Measurements from ENCODE around the gene C6. TPM values are rescaled to one million over a fixed set of nuclear protein-coding genes. Genes with fewer than 3 reads are reported as not detected.

C6 gene
- total and polyA plus RNA-seq, 2 of the 13 experiments (the other 11 are each of a cell fraction or from before 2014, with no cell fraction given): 0.28 to 4.7 TPM

- H3K4me1 ChIP-seq (ENCODE audit: insufficient read depth, low read length): 0 out of 2 replicates have a peak, but pooled peaks cover 6% of the 10 kb centered on the region
- POLR2A ChIA-PET: no interaction called here
- no peak for FAIRE-seq
- no peak for TF ChIP-seq MTF1 (CRISPR knock-in tag; IDR thresholded peaks at IDR 0.05)
- TF ChIP-seq, protein P1, sequence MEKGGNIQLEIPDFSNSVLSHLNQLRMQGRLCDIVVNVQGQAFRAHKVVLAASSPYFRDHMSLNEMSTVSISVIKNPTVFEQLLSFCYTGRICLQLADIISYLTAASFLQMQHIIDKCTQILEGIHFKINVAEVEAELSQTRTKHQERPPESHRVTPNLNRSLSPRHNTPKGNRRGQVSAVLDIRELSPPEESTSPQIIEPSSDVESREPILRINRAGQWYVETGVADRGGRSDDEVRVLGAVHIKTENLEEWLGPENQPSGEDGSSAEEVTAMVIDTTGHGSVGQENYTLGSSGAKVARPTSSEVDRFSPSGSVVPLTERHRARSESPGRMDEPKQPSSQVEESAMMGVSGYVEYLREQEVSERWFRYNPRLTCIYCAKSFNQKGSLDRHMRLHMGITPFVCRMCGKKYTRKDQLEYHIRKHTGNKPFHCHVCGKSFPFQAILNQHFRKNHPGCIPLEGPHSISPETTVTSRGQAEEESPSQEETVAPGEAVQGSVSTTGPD (CRISPR knock-in tag; IDR thresholded peaks at IDR 0.05): no peak
- TF ChIP-seq ZBTB21 (CRISPR knock-in tag; IDR thresholded peaks at IDR 0.05): no peak
- TF ChIP-seq RARG (CRISPR knock-in tag; IDR thresholded peaks at IDR 0.05; ENCODE audit: low read depth): no peak
- TF ChIP-seq ONECUT2 (CRISPR knock-in tag; IDR thresholded peaks at IDR 0.05): no peak
- no peak for TF ChIP-seq NR2C2 (CRISPR knock-in tag; IDR thresholded peaks at IDR 0.05; ENCODE audit: borderline replicate concordance)
- TF ChIP-seq USF2 (IDR thresholded peaks at IDR 0.05; ENCODE audit: low read depth, low read length): no peak
- TF ChIP-seq USF2 (CRISPR knock-in tag; IDR thresholded peaks at IDR 0.05; ENCODE audit: borderline replicate concordance): peak; percentile 32; the same call in 1 of the 2 replicates
- no peak for TF ChIP-seq ZNF33A (CRISPR knock-in tag; IDR thresholded peaks at IDR 0.05; ENCODE audit: borderline replicate concordance)
- no peak for TF ChIP-seq SALL1 (CRISPR knock-in tag; IDR thresholded peaks at IDR 0.05)
- no peak for TF ChIP-seq IKZF5 (CRISPR knock-in tag; IDR thresholded peaks at IDR 0.05)
- TF ChIP-seq ZNF616 (CRISPR knock-in tag; IDR thresholded peaks at IDR 0.05; ENCODE audit: low read depth): no peak
- no peak for TF ChIP-seq NRL (CRISPR knock-in tag; IDR thresholded peaks at IDR 0.05; ENCODE audit: borderline replicate concordance)
- TF ChIP-seq ATRX (CRISPR knock-in tag; IDR thresholded peaks at IDR 0.05; ENCODE audit: borderline replicate concordance): no peak
- TF ChIP-seq ZNF572 (CRISPR knock-in tag; IDR thresholded peaks at IDR 0.05): no peak
- no peak for TF ChIP-seq JUND (CRISPR knock-in tag; IDR thresholded peaks at IDR 0.05)
Measured at GRCh38 chr5:41094871-41095270, 118.5 kb downstream of the C6 start.

More at GRCh38 chr5:41094871-41095270, 118.5 kb downstream of the C6 start:
- Histone ChIP-seq H3K79me2 (ENCODE audit: insufficient read depth, low read length) (no peaks in the 10 kb centered on the region), H3K27me3 (ENCODE audit: control insufficient read depth in 1 of 2, insufficient read depth in 2 of 2, low read length in 2 of 2) (no peaks in the 10 kb centered on the region), H3K4me2 (ENCODE audit: low read depth, low read length) (no peak overlapping the region), H3K9me3 (ENCODE audit: low read length) (no peaks in the 10 kb centered on the region), H3K36me3 (replicated peaks in 1 of 2; ENCODE audit: control insufficient read depth in 1 of 2, insufficient read depth in 2 of 2, low read length in 2 of 2) (no peaks in the 10 kb centered on the region), H3K27ac (ENCODE audit: extremely low read length, insufficient read depth, low read length) (no peak overlapping the region), H2AFZ (ENCODE audit: low read length) (no peak overlapping the region), H3K9ac (ENCODE audit: insufficient read depth, low read depth, low read length) (no peak overlapping the region), H3K4me3 (replicated peaks in 1 of 3; ENCODE audit: insufficient read depth in 1 of 3, low read depth in 2 of 3, low read length in 3 of 3) (no peak overlapping the region), H4K20me1 (ENCODE audit: insufficient read depth, low read length) (no peaks in the 10 kb centered on the region)
- in situ Hi-C loops (cut with HindIII; ENCODE audit: extremely low pct_ligation_motif_present, low pct_unique_long_range_greater_than_20kb): no loop called here
- WGBS (ENCODE audit: low lambda C conversion rate): 55% methylated on average over 2 of the region's 2 CpGs
- intact Hi-C loops (cut with micrococcal nuclease; ENCODE audit: unreplicated experiment): no loop called here
- ATAC-seq (no peak; the same call in 2 of the 3 replicates), DNase-seq (ENCODE audit: low spot score) (peak; percentile 15)
- BruUV-seq (replicated peaks): no TSS peak
- CTCF ChIA-PET (ENCODE audit: low intra/inter-chr PET ratio, low total read pairs): no interaction called here

All from HepG2 (cell line).